GM13977 (cell line): ENCODE results near the gene NUB1.

Source experiments
- DNase-seq: peaks from one replicate; pipeline ENCODE4 v3.0.0; 2012; ENCODE audit warnings: low spot score
- CTCF ChIP-seq: IDR thresholded peaks from 2 replicates; pipeline ENCODE4 v1.5.1; 2012; ENCODE audit warnings: mild to moderate bottlenecking, control low read depth; ENCODE audit not compliant: insufficient read depth; ENCODE audit errors: extremely low read depth, missing control alignments
- in situ Hi-C: fragments of 300-500 bp; cut with MboI; formaldehyde crosslinking; loops from one replicate; pipeline ENCODE4 v1.12.0; 2022; ENCODE audit warnings: low sequenced_read_pairs, low pct_unique_long_range_greater_than_20kb, mixed read lengths, inconsistent platforms; ENCODE audit not compliant: unreplicated experiment

Gene NUB1

GRCh38 chr7:151313857-151314256, 27.8 kb upstream of the NUB1 start:
- DNase-seq, result no peak
- TF ChIP-seq CTCF, result no peak
- in situ Hi-C loops, result no loop called here

- DNase-seq, result no peak
- no peak for TF ChIP-seq CTCF
- in situ Hi-C loops, result no loop called here
These were observed 27.2 kb upstream of the NUB1 start for GRCh38 chr7:151314401-151314800.

GRCh38 chr7:151315038-151315655, 26.5 kb upstream of the NUB1 start:
- DNase-seq, result peak; percentile 84
- in situ Hi-C loops, result no loop called here
- peak; percentile 78 for TF ChIP-seq CTCF

- in situ Hi-C loops, result no loop called here
These were observed 24.7 kb upstream of the NUB1 start for GRCh38 chr7:151316896-151317295.

GRCh38 chr7:151317936-151318335, 23.7 kb upstream of the NUB1 start:
- no peak for DNase-seq
- in situ Hi-C loops, result no loop called here
- TF ChIP-seq CTCF, result no peak

More at GRCh38 chr7:151316896-151317295, 24.7 kb upstream of the NUB1 start:
- no peak for TF ChIP-seq CTCF
- DNase-seq, result no peak

GRCh38 chr7:151319189-151319588, 22.4 kb upstream of the NUB1 start:
- in situ Hi-C loops, result no loop called here
- no peak for TF ChIP-seq CTCF
- DNase-seq, result no peak
